ENCODE results near the gene PRXL2B. TPM values are rescaled to one million over a fixed set of nuclear protein-coding genes. Genes with fewer than 3 reads are reported as not detected.
"Not testable (repeated sequence)": the region's sequence is repeated elsewhere in the genome, so short reads cannot be mapped to it uniquely, and the experiment has no call there.

The PRXL2B gene
- total RNA-seq, 6 experiments from 2014 or later = 5.1 to 18.6 (median 11.1) TPM

- no CpG with 5 or more reads among the region's 20 CpGs for WGBS (ENCODE audit: insufficient coverage, low coverage, low lambda C conversion rate, missing lambda C conversion rate)
- ATAC-seq (no peak), DNase-seq (peak in 1 of 3 donors; percentile 45)
- no peaks in the 10 kb centered on the region for H3K4me1 ChIP-seq
- H3K4me3 ChIP-seq = no peak overlapping the region
- H3K27me3 ChIP-seq = no peaks in the 10 kb centered on the region
- TF ChIP-seq POLR2A (IDR thresholded peaks at IDR 0.05) = no peak
- TF ChIP-seq CTCF (IDR thresholded peaks at IDR 0.05) = no peak
- H3K9me3 ChIP-seq = no peaks in the 10 kb centered on the region
- H3K27ac ChIP-seq = no peak overlapping the region
- intact Hi-C loops (cut with DNase I) = loop anchor here in 1 of 2 donors (10.0 kb wide), 1 partner anchor 81 kb away; no protein-coding TSS in a partner anchor
- H3K36me3 ChIP-seq = peaks cover 0 to 2% (median 0%) of the 10 kb centered on the region in 4 donors
Observed at GRCh38 chr1:2564006-2564814, 22.4 kb upstream of the PRXL2B start.

- H3K27ac ChIP-seq = no peak overlapping the region
- H3K4me1 ChIP-seq = no peaks in the 10 kb centered on the region
- H3K4me3 ChIP-seq = no peak overlapping the region
- no peak for ATAC-seq
- no peaks in the 10 kb centered on the region for H3K9me3 ChIP-seq
- no peak for TF ChIP-seq CTCF (IDR thresholded peaks at IDR 0.05)
- no peak for TF ChIP-seq POLR2A (IDR thresholded peaks at IDR 0.05)
- DNase-seq = no peak
- intact Hi-C loops (cut with DNase I) = loop anchor here in 1 of 2 donors (10.0 kb wide), 1 partner anchor 80 kb away; no protein-coding TSS in a partner anchor
- 60% methylated on average over 3 of the region's 14 CpGs for WGBS (ENCODE audit: insufficient coverage, low coverage, low lambda C conversion rate, missing lambda C conversion rate)
- no peaks in the 10 kb centered on the region for H3K27me3 ChIP-seq
- H3K36me3 ChIP-seq = no peaks in the 10 kb centered on the region
Observed at GRCh38 chr1:2564815-2565374, 21.7 kb upstream of the PRXL2B start.

GRCh38 chr1:2566101-2567045 lies 20.2 kb upstream of the PRXL2B start:
- 74% methylated on average over 16 of the region's 34 CpGs for WGBS (ENCODE audit: insufficient coverage, low coverage, low lambda C conversion rate, missing lambda C conversion rate)
- no peak overlapping the region for H3K27ac ChIP-seq
- H3K27me3 ChIP-seq = no peaks in the 10 kb centered on the region
- no peak for TF ChIP-seq POLR2A (IDR thresholded peaks at IDR 0.05)
- TF ChIP-seq CTCF (IDR thresholded peaks at IDR 0.05) = no peak
- H3K36me3 ChIP-seq = no peaks in the 10 kb centered on the region
- intact Hi-C loops (cut with DNase I) = loop anchor here in 1 of 2 donors (10.0 kb wide), 1 partner anchor 78 kb away; no protein-coding TSS in a partner anchor
- H3K9me3 ChIP-seq = no peaks in the 10 kb centered on the region
- DNase-seq (no peak), ATAC-seq (no peak)
- H3K4me1 ChIP-seq = no peaks in the 10 kb centered on the region
- H3K4me3 ChIP-seq = no peak overlapping the region

GRCh38 chr1:2567083-2567679 lies 19.4 kb upstream of the PRXL2B start:
- H3K4me3 ChIP-seq = no peak overlapping the region
- DNase-seq (no peak), ATAC-seq (no peak)
- H3K9me3 ChIP-seq = no peaks in the 10 kb centered on the region
- no peaks in the 10 kb centered on the region for H3K27me3 ChIP-seq
- H3K27ac ChIP-seq = no peak overlapping the region
- intact Hi-C loops (cut with DNase I) = loop anchor here in 1 of 2 donors (10.0 kb wide), 1 partner anchor 78 kb away; no protein-coding TSS in a partner anchor
- TF ChIP-seq POLR2A (IDR thresholded peaks at IDR 0.05) (no peak), CTCF (IDR thresholded peaks at IDR 0.05) (no peak)
- no peaks in the 10 kb centered on the region for H3K36me3 ChIP-seq
- no peaks in the 10 kb centered on the region for H3K4me1 ChIP-seq
- 75% methylated on average over 4 of the region's 16 CpGs for WGBS (ENCODE audit: insufficient coverage, low coverage, low lambda C conversion rate, missing lambda C conversion rate)

GRCh38 chr1:2568187-2568816 lies 18.3 kb upstream of the PRXL2B start:
- not testable (repeated sequence) for H3K4me3 ChIP-seq, H3K27ac ChIP-seq, H3K9me3 ChIP-seq, H3K36me3 ChIP-seq, H3K4me1 ChIP-seq, H3K27me3 ChIP-seq, ATAC-seq, DNase-seq
- WGBS (ENCODE audit: insufficient coverage, low coverage, low lambda C conversion rate, missing lambda C conversion rate) = 60% methylated on average over 1 of the region's 17 CpGs
- intact Hi-C loops (cut with DNase I) = loop anchor here in 1 of 2 donors (10.0 kb wide), 1 partner anchor 76 kb away; no protein-coding TSS in a partner anchor

All from right lobe of liver (tissue), 6 donors.